Mucosa of stomach (tissue), 1 donor: Measurements from ENCODE around the gene ANKRD23.

Experiments used
- H3K27me3 ChIP-seq: one replicate; pipeline ENCODE4 v1.7.0; 2013; ENCODE audit warnings: mild to moderate bottlenecking, low read length; ENCODE audit not compliant: control insufficient read depth, insufficient read depth
- H3K36me3 ChIP-seq: one replicate; pipeline ENCODE4 v1.7.0; 2013; ENCODE audit warnings: low read length; ENCODE audit not compliant: control insufficient read depth, insufficient read depth
- H3K4me1 ChIP-seq: one replicate; pipeline ENCODE4 v1.7.0; 2013; ENCODE audit warnings: mild to moderate bottlenecking, low read length; ENCODE audit not compliant: control insufficient read depth, insufficient read depth
- H3K4me3 ChIP-seq: one replicate; pipeline ENCODE4 v1.7.0; 2013; ENCODE audit warnings: low read length
- H3K9ac ChIP-seq: one replicate; pipeline ENCODE4 v1.7.0; 2013; ENCODE audit warnings: mild to moderate bottlenecking, low read length, moderate library complexity
- H3K9me3 ChIP-seq: one replicate; pipeline ENCODE4 v1.7.0; 2013; ENCODE audit warnings: mild to moderate bottlenecking, low read length, moderate library complexity; ENCODE audit not compliant: control insufficient read depth
- donor health status: Pancreatic carcinoma.

The ANKRD23 gene

DNA sequence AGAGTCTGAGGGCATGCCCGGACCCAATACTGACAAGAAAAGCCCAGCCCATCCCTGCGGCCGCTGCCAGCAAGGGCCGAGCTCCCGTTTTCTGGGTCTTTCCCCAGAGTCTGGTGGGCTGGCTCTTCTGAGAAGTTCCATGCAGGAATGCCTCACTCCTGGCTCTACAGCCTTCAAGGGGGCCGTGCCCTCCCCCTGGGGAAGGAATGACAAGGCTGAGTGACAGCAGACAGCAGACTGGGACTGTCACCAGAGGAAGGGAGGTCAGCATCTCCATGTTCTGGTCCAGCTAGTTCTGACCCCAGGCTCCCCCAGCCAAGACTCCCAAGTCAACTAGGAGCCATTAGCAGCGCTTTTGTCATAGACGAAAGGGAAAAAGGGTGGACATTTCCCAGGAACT lies 39.1 kb upstream of the ANKRD23 start:
- Histone ChIP-seq H3K27me3 (no peaks in the 10 kb centered on the region), H3K4me1 (peaks cover 14% of the 10 kb centered on the region), H3K9me3 (no peaks in the 10 kb centered on the region), H3K9ac (no peak overlapping the region), H3K36me3 (no peaks in the 10 kb centered on the region), H3K4me3 (no peak overlapping the region)

DNA sequence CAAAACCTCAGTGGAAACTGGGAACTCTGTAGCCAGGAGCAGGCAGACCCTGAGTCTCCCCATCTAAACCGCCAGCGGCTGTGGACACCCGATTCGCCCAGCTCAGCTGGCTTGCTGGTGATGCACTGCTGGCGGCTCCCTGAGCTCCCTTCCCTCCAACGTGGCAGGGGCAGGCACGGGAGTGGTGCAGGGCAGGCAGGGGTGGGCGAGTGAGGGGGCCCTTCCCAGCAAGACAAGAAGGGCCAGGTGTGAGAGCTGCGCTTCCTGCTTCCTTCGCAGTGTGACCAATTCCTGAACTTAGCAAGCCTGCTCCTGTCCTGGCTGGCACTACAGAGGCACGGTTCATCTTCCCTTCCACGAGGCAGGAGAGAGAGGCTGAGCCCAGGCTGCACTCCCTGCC lies 38.4 kb upstream of the ANKRD23 start:
- no peak overlapping the region for H3K4me3 ChIP-seq

DNA sequence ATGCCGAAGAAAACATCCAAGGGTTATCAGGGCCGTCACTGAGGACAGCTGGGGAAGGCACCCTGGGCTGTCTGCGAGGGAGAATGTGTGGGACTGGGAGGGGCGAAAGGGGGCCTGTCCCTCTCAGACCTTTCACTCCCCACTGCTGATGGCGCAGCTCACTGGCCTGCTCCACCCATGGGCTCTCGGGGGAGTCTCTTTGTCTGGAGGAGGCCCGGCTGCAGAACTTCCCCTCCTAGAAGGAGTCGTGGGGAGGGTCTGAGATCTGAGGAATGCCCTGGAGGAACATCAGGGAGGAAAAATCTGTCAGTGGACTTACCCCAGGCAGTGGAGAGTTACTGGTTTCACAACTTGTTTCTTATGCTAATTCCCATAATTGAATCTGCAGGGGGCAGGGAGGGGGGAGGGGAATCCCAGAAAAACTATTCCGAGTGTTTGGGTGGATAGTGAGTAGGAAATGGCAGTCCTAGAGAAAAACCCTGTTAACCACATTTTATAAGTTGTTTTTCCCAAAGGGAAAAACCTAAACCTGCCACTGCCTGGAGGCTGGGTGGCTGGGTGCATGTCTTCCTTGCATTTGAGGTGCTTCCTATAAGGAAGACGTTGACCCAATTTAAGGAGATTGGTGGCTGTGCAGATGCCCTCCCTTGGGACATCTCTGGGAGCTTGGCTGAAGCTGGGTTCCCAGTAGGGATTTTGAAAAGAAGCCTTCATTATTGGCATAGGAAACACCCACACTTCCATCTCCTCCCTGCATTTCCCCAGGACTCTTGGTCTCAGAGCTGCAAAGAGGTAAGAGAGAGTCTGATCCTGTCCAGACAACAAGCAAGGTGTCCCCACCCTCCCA lies 37.8 kb upstream of the ANKRD23 start:
- Histone ChIP-seq H3K27me3 (no peaks in the 10 kb centered on the region), H3K4me3 (no peak overlapping the region), H3K36me3 (no peaks in the 10 kb centered on the region), H3K9me3 (no peaks in the 10 kb centered on the region), H3K9ac (no peak overlapping the region), H3K4me1 (peaks cover 9% of the 10 kb centered on the region)

More for the DNA sequence above, 38.4 kb upstream of the ANKRD23 start:
- Histone ChIP-seq H3K4me1 (peaks cover 9% of the 10 kb centered on the region), H3K27me3 (no peaks in the 10 kb centered on the region), H3K9ac (no peak overlapping the region), H3K36me3 (no peaks in the 10 kb centered on the region), H3K9me3 (no peaks in the 10 kb centered on the region)

DNA sequence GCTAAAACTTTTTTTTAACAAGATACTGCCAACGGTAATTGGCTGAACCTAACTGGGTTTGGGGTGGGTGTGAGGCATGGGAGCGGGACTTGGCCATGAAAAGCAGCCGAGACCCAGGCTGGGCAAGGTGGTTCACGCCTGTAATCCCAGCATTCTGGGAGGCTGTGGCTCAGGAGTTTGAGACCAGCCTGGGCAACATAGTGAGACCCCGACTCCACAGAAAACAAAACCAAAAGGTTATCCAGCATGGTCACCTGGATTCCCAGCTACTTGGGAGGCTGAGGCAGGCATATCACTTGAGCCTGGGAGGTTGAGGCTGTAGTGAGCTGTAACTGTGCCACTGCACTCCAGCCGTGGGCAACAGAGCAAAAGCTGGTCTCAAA lies 37.1 kb upstream of the ANKRD23 start:
- no peaks in the 10 kb centered on the region for H3K9me3 ChIP-seq
- H3K4me3 ChIP-seq: no peak overlapping the region
- H3K4me1 ChIP-seq: peaks cover 9% of the 10 kb centered on the region
- H3K27me3 ChIP-seq: no peaks in the 10 kb centered on the region
- no peak overlapping the region for H3K9ac ChIP-seq
- H3K36me3 ChIP-seq: no peaks in the 10 kb centered on the region

DNA sequence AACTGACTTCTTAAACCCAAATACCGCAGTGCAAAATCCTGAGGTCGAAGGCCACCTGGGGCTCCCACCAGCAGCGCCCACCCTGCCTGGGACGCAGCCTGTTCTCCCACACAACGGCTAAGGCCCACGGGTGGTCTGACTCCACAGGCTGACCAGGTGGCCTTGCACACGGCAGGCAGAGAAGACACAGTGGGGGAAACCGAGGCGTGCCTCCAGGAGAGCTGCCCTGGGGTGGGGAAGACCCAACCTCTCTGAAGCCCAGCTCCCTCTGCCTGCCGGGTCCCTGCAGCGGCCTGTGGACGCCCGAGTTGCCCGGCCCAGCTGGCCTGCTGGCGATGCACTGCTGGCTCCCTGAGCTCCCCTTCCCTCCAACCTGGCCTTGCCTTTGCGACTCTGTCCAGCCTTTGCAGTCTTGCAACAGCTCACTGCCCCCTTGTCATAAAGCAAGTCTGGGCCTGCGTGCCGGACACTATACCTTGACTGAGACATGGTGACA lies 35.8 kb upstream of the ANKRD23 start:
- H3K27me3 ChIP-seq: no peaks in the 10 kb centered on the region
- H3K4me1 ChIP-seq: peaks cover 5% of the 10 kb centered on the region
- H3K9me3 ChIP-seq: no peaks in the 10 kb centered on the region
- no peaks in the 10 kb centered on the region for H3K36me3 ChIP-seq
- H3K4me3 ChIP-seq: no peak overlapping the region
- no peak overlapping the region for H3K9ac ChIP-seq

DNA sequence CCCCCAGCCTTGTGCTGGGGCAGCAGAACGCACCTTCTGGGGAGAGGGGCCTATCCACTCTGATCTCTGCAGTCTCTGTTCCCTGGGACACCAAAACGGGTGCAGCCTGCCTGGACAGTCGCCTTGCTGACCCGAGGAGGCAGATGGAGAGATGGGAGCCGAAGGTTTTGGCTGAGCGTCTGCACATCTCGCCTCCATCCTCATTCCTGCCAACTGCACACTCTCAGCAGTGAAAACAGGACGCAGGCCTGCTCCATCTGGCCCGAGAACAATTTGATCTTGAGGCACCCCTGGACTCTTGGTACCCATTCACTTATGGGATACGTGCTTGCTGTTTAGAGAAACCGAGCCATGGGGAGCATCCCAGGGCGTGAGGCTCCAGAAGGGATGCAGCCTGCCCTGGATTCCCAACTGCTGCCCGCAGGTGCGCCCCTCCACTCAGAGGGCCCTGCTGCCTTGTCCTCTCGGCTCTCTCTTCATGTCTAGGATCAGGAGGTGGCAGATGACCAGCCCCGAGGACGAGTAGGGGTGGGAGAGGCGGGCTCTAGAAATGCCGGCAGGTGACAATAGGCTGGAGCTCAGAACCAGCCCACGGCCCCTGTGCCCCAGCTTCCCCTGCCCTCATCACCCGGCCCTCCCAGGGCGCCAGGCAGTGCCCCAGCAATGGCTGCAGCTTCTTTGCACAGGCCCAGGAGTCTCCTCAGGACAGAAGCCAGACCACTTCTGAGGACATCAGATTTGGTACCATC lies 35.1 kb upstream of the ANKRD23 start:
- H3K27me3 ChIP-seq: no peaks in the 10 kb centered on the region
- H3K9ac ChIP-seq: no peak overlapping the region
- H3K4me1 ChIP-seq: peaks cover 9% of the 10 kb centered on the region
- no peaks in the 10 kb centered on the region for H3K36me3 ChIP-seq
- no peaks in the 10 kb centered on the region for H3K9me3 ChIP-seq
- no peak overlapping the region for H3K4me3 ChIP-seq

DNA sequence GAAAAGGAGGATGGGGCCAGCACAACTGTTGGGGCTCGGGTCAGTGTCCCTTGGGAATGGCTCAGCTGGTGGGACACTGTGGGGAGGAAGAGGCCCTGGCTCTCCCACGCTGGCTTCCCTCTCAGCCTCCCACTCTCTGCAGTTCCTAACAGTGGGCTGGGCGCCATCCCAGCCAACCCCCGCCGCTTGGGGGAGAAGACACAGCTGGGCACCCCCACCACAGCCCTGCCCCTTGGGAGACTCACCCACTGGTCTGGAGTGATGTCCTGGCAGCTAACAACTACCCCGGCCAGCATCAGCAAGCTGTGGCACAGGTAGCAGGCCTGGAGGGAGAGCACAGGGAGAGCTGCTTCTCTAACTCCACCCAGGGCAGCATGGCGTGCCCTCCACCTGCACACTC lies 34.4 kb upstream of the ANKRD23 start:
- H3K36me3 ChIP-seq: no peaks in the 10 kb centered on the region

DNA sequence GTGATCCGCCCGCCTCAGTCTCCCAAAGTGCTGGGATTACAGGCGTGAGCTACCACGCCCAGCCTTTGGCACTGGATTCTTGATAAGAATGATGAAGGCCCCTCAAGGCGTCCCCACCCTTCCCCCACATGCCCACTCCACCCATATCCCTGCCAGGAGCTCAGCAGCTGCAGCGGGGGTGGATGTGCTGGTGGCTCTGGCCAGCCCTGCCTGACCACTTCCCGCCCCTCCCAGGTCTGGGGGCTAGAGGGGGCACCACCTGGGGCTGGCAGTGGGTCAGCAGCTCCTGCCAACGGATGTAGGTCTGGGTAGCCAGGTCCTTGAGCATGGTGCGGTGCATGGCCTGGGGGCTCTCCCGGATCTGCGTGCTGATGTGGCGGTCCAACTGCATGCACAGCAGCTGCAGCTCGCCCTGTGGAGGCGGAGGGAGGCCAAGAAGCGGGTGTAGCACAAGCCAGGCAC lies 33.8 kb upstream of the ANKRD23 start:
- no peaks in the 10 kb centered on the region for H3K36me3 ChIP-seq
- H3K27me3 ChIP-seq: no peaks in the 10 kb centered on the region
- no peak overlapping the region for H3K4me3 ChIP-seq
- H3K9ac ChIP-seq: no peak overlapping the region
- peaks cover 11% of the 10 kb centered on the region for H3K4me1 ChIP-seq
- no peaks in the 10 kb centered on the region for H3K9me3 ChIP-seq

More for the DNA sequence above, 34.4 kb upstream of the ANKRD23 start:
- H3K4me1 ChIP-seq: peaks cover 11% of the 10 kb centered on the region
- H3K9me3 ChIP-seq: no peaks in the 10 kb centered on the region
- no peaks in the 10 kb centered on the region for H3K27me3 ChIP-seq
- no peak overlapping the region for H3K4me3 ChIP-seq
- H3K9ac ChIP-seq: no peak overlapping the region

DNA sequence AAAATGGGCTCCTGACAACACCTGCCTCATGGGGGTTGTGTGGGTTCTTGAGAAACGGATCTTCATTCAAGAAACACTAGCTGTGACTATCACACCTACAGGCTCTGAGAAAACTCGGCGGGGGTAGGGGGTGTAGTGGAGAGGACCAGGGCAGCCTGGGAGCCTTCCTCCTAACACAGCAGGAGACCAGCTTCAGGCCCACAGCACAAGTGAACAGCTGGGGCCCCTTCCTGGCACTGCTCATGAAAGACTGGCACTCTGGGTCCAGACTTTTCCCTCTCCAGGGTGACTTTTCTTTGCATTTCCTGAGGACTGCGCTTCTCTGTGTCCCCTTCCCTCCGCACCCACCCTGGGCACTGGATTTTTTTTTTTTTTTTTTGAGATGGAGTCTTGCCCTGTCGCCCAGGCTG lies 33.2 kb upstream of the ANKRD23 start:
- Histone ChIP-seq H3K27me3 (no peaks in the 10 kb centered on the region), H3K9ac (no peak overlapping the region), H3K9me3 (no peaks in the 10 kb centered on the region), H3K4me1 (peaks cover 11% of the 10 kb centered on the region), H3K4me3 (no peak overlapping the region), H3K36me3 (no peaks in the 10 kb centered on the region)

DNA sequence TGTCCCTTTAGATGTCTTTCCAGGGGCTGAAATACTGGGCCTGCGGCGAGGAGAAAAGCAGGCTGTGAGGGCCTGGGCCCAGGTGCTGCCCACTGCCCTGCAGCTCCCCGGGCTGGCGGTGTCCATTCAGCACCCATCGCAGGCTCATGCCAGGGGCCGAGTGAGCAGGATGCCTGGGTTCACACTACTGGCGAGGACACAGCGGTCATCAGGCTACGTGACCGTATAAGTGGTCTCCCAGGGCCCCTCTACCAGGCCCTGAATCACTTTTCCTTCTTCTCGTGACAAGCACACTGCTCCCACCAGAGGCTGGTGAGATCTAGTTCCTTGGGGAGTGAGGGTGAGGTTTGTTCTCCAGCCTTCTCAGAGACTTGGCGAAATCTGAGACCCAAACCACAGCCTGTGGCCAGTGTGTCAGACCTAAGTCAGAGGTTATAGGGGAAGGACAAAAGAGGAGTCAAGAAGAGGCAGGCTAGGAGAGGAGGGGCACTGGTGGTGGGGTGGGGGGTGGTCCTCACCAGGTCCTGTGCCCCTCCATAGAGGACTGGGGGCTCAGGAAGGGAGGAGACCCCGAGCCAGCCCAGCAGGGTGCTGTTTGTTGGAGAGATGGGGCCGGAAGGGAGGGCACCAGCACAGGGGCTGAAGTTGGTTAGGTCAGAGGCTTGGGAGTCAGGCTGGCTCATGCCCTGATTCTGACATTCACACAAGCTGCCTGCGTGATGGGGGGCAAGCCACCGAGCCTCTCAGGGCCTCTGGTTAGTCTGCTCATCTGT lies 32.6 kb upstream of the ANKRD23 start:
- Histone ChIP-seq H3K9ac (no peak overlapping the region), H3K27me3 (no peaks in the 10 kb centered on the region), H3K4me3 (no peak overlapping the region), H3K4me1 (peaks cover 11% of the 10 kb centered on the region), H3K9me3 (no peaks in the 10 kb centered on the region), H3K36me3 (no peaks in the 10 kb centered on the region)

DNA sequence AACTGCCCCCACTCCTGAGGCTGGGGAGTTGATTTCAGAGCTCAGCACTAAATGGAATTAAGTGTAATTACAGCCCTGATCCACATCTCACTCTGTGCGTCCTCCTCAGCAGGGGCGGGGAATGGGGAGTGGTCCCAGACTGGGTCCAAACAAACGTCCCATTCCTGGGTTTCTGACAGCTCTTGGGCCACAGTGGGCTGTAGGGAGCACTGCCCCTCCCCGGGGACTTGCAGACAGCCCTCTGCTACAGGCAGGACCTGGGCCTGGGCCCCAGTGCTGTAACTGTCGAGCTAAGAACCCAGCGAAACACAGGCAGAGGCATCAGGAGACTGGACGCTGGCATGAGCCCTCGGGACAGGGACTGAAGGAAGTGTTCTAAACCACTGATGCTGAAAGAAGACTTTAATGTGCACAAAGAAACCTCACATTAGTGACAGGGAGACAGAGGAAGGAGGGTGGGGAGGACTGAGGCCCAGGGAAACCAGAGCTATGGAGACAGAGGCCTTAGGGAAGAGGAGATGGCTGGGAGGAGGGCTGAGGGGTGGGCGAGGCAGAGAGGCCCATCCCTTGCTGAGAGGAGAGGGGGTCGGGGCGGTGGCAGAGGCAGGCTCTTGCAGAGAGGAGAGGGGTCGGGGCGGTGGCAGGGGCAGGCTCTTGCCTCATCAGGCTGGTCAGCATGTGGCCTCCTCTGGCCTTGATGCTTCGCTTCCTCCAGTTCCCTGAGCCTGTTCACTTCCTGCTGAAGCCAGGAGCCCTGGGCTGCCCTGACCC lies 31.9 kb upstream of the ANKRD23 start:
- Histone ChIP-seq H3K9me3 (no peaks in the 10 kb centered on the region), H3K4me1 (peaks cover 15% of the 10 kb centered on the region), H3K9ac (no peak overlapping the region), H3K27me3 (peaks cover 3% of the 10 kb centered on the region), H3K4me3 (no peak overlapping the region), H3K36me3 (no peaks in the 10 kb centered on the region)
